Tibial nerve (tissue), 3 donors: ENCODE results near the gene ADGB.

Experiments used
- CTCF ChIP-seq, 5 experiments: fragments of 200-600 bp in 3 of 5; fragments of 450-650 bp in 2 of 5; sonication (generic) in 3 of 5; IDR thresholded peaks; one replicate each; pipeline ENCODE4 v1.5.1; 2016 to 2019; ENCODE audit warnings: antibody characterized with exemption in 5 of 5, mild to moderate bottlenecking in 3 of 5, moderate library complexity in 2 of 5
- POLR2A ChIP-seq, 2 donors: fragments of 450-650 bp; IDR thresholded peaks; one replicate each; pipeline ENCODE4 v1.6.1; 2017; ENCODE audit warnings: antibody characterized with exemption in 2 of 2, mild to moderate bottlenecking in 2 of 2, moderate library complexity in 2 of 2

DNA sequence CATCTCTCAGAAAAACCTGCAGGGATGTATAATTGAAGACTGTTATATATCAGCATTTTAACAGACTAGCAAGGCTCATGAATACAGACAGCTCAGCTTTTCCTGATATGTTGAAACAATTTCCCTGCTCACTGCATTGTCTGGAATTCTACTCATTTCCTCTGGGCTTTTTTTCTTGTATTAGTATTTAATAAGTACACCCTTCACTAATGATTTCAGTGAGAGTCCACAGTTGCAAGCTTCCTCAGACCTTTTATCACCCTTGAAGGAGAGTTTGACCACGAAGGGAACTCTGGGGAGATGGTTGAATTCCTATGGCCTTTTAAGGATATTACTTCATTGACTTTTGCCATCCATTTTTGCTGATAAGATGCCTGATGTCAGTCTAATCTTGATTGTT, 248.7 kb downstream of the ADGB start:
- TF ChIP-seq POLR2A (IDR thresholded peaks at IDR 0.05), result no peak
- no peak for TF ChIP-seq CTCF (IDR thresholded peaks at IDR 0.05)
